CD4-positive, alpha-beta T cell treated with Interleukin-15 for 4 hours (primary cell): ENCODE results near the gene ASGR1.
A peak's percentile ranks its signal among the peaks of the same experiment; 100 is the strongest.

Source experiments
- DNase-seq: peaks from one replicate; pipeline ENCODE4 v3.0.0-alpha.2; 2020; ENCODE audit warnings: low spot score

ASGR1 gene

GRCh38 chr17:7179317-7180254 lies at the start of gene ASGR1:
TSS of gene ASGR1 (minus strand) at chr17:7179370. CDS start at chr17:7178563, 807 bp downstream.
- no peak for DNase-seq

DNA sequence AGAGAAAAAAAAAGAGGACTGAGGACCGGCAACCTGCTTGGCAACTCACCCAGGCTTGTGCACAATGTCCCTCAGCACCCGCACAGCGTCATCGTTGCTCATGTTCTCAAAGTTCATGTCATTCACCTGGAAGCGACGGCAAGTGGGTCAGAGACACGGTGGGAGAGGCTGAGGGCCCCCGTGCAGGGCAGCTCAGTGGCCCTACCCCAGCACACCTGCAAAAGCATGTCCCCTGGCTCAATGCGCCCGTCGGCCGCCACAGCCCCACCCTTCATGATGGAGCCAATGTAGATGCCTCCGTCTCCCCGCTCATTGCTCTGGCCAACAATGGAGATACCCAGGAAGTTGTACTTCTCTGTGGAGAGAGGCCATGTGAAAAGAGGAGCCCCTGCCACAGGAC lies 49.8 kb upstream of the ASGR1 start:
- no peak for DNase-seq

DNA sequence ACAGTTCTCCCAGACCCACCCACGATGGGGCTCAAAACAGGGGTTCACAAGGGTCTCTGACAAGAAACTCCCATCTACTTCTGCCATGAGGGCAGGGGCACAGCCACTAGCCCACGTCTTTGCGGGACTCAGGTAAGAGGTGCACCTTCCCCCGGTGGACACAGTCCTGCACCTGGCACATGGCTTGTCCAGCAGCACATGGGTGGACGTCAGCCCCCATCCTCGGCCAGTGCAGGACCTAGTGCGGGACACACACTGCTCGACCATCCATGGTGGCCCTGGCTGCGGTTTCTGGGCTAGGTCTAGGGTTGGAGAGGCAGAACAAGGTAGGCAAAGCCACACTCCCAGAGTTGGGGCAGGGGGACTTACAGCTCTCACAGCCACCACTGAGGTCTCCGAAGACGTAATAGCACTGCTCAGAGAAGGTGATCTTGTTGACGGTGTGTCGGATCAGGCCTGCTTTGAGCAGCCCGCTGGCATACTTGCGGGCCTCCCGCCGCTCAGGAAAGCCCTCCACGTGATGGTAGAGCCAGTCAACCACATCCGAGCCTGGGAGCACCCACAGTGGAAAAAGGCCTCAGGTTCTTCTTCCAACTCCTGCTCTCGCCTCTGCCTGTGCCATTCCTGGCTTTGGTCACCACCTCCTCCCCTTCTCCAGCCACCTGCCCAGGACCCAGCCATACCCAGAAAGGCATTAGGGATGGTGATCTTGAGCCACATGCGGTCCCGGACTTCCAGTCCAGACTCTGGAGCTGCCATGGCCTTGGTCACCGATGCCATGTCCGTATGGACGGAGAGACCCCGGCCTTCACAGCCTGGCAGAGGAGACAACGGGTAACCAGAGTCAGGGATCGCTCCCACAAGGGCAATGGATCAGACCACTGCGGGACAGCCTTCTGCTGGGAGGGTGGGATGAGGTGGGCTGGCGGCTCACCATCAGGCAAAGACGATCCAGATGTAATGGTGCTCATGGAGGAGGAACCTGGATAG lies 47.8 kb upstream of the ASGR1 start:
- no peak for DNase-seq

GRCh38 chr17:7225711-7226331 lies 46.7 kb upstream of the ASGR1 start:
- DNase-seq = no peak

DNA sequence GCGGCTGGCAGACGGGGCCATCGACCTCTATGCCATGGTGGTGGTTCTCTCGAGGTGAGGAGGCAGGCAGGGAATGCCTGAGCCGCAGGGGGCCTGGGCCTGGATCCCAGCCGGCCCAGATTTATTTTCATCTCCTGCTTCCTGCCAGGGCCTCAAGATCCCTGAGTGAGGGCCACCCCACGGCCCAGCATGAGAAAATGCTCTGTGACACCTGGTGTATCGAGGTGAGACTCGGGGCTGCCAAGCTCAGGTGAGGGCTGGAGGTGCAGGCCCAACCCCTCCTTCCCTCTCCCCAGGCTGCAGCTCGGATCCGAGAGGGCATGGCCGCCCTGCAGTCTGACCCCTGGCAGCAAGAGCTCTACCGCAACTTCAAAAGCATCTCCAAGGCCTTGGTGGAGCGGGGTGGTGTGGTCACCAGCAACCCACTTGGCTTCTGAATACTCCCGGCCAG lies 45.5 kb upstream of the ASGR1 start:
- no peak for DNase-seq

DNA sequence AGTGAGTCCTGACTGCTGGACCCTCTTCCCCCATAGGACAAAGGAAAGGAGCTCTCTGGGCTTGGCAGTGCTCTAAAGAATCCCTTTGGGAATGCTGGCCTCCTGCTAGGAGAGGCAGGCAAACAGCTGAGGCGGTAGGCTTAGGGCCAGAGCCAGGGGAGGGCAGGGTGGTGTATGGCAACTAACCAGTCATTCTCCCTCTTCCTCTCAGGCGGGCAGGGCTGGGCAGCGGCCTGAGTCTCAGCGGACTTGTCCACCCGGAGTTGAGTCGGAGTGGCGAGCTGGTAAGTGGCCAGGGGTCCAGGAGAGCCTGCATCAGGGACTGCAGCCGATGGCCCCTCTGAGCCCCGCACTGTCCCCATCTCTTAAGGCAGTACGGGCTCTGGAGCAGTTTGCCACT lies 44.9 kb upstream of the ASGR1 start:
- DNase-seq = no peak

DNA sequence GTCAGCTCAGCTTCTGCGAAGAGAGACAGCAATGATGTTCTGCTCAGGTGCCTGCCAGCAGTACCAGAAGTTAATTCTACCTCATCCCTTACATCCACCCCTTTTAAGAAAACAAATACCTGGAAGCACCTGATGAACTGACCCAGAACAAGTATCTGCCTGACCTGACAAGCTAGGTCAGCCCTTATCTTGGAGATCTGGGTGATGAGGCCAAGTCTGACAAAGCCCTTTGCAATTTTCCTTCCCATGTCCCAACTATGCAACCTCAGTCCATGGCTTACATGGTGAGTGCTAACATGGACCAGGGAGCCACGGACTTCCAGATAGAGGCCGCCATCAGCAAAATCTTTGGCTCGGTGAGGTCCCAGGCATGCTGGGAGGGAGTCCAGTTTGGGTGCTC lies 44.2 kb upstream of the ASGR1 start:
- DNase-seq = no peak

- no peak for DNase-seq
Observed at GRCh38 chr17:7222972-7223292, 43.8 kb upstream of the ASGR1 start.

GRCh38 chr17:7222093-7222971 lies 43.2 kb upstream of the ASGR1 start:
- DNase-seq = no peak

DNA sequence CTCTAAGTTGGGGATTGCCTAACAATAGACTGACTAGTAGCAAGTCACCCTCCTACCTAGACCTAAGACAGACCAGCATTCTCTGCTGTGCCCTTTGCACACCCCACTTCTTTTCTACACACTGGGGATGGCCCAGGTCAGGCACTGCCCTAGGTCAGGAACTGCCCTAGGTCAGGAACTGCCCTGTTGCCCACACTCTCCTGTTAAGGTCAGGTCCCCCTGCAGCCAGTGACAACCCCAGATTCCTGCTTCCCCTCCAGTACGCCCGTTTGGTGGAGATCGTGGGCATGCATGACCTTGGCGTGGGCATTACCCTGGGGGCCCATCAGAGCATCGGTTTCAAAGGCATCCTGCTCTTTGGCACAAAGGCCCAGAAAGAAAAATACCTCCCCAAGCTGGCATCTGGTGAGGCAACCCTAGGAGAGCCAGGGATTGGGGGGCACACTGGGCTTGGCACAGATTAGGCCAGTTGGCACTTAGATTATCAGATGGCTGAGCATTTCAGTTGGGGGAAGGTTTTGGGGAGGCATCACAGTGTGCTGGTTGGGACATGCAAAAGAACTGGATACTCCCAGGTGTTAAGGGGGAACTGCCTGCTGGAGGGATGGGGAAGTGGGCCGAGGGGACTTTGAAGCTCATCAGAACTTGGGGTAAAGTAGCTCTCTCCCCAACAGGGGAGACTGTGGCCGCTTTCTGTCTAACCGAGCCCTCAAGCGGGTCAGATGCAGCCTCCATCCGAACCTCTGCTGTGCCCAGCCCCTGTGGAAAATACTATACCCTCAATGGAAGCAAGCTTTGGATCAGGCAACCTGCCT lies 42.3 kb upstream of the ASGR1 start:
- no peak for DNase-seq

DNA sequence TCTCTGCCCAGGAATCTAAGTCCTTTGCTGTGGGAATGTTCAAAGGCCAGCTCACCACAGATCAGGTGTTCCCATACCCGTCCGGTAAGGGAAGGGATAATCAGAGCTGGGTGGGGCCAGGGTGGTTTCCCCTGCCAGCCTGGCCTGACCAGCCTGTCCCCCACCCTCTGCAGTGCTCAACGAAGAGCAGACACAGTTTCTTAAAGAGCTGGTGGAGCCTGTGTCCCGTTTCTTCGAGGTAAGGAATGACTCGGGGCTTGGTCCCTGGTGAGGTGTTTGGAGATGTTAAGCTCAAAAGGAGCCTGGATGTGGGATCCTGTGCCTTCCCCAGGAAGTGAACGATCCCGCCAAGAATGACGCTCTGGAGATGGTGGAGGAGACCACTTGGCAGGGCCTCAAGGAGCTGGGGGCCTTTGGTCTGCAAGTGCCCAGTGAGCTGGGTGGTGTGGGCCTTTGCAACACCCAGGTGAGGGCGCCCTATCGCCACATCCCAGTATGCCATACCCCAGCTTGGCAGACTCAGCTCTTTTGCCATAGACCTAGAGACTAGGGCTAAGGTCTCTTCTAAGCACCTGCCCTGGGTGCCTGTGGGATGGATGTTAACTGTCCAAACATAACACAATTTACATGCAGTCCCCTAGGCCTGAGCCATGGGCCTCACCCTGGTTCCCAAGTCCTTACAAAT lies 41.6 kb upstream of the ASGR1 start:
- DNase-seq = peak; percentile 65

- DNase-seq = peak; percentile 83
Observed at GRCh38 chr17:7219812-7220592, 40.8 kb upstream of the ASGR1 start, which contains the start of the genes ACADVL and DLG4. TSS of gene ACADVL (plus strand) at chr17:7219938. CDS start at chr17:7219985, 47 bp downstream. TSS of gene DLG4 (minus strand) at chr17:7219836.

DNA sequence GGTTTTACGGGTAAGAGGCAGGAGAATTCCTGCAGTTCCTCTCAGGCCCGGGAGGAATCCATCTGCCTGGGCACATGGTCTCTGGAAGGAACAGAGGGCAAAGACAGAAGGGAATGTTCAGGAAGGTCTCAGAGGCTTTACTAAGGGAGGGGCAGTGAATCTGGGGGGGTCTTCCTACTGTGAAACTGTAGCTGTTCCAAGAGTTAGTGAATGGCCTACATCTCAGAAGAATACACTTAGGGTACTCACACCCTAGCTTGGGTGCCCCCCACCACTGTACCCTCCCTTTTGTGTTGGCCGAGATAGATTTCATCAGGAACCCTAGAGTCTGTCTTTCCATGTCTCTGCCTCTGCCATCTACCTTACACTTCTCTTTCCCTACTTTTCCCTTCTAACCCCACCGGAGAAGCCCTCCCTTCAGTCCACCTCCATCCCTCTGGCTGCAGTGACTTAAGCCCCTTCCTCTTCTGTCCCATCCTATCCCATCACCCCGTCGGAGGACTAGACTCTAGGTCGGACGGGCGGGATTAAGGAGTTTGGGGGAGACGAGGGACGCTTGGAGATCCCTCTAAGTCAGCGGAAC lies 40.1 kb upstream of the ASGR1 start:
- no peak for DNase-seq

GRCh38 chr17:7218758-7219157 lies 39.6 kb upstream of the ASGR1 start:
- DNase-seq = no peak

DNA sequence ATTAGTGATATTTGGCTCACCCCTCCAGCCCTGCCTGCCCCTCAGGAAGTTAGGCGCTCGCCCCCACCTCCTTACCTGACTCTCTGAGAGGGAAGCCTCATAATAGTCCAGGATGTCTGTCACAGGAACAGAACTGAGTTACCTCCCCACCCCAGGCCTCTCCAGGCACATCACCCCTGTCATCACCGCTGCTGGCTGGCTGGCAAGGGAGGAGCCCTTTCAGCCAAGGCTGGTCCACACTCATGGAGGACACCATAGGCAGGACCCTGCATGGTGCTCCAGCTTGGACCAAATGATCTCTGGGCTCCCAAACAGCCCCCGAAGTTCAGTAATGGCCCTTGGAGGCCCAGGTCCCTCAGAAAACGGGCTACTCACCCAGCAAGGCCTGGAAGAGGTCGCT lies 39.0 kb upstream of the ASGR1 start:
- DNase-seq = no peak

DNA sequence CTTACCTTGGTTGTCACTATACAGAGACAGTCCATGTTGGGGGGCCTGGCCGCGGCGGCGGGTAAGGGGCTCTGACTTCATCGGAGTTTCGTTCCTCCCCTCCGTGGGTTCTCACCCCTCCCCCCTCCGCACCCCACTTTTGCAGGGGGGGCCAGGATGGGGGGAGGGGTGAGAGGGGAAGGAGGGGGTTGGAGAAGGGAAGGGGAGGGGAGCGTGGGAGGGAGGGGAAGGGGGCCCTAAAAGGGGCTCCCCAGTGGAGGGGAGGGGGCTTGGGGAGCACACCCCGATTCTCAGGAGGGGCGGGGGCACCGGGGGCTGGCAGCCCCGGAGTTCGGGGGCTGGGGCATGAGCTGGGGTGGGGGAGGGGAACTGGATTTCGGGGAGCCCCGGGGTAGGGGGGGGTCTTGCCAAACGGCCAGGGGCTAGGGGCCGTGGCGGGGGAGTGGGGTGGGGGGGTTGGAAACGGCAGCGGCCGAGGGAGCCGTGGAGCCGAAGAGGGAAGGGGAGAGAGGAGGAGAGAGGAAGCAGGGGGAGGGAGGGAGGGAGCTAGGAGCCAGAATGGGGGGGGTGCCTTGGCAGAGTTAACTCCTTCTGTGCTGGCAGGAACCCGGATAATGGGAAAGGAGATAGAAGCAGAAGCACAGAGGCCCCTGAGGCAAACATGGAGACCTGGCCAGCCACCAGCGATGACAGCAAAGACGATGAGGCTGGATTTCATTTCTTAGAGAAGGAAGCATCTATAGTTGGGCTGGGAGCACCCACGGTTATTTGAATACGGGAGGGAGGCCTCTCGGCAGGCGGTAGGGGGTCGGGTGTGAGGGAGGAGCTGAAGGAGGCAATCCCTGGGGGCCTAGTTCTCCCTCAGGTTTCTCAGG lies 38.2 kb upstream of the ASGR1 start:
- no peak for DNase-seq
